Stimulated activated CD8-positive, alpha-beta memory T cell treated with anti-CD3 and anti-CD28 coated beads, Interleukin-4, amount 100 ng/mL, for 4 hours (primary cell): ENCODE data around the gene OTUD7B.
A peak's percentile ranks its signal among the peaks of the same experiment; 100 is the strongest.

Source experiments
- DNase-seq, 2 donors: peaks; one replicate each; pipeline ENCODE4 v3.0.0-alpha.2; 2020; ENCODE audit warnings: low read depth in 2 of 2, low spot score in 1 of 2

Gene OTUD7B

GRCh38 chr1:149923626-149924025, 86.9 kb downstream of the OTUD7B start:
- no peak for DNase-seq

- DNase-seq = peak in 1 of 2 donors; percentile 14
Observed at GRCh38 chr1:149917571-149918144, 92.9 kb downstream of the OTUD7B start, which contains the start of gene SV2A. Gene SV2A (minus strand): TSS chr1:149917844. CDS start chr1:149913840, 4,004 bp downstream.

GRCh38 chr1:149916898-149917252, 93.7 kb downstream of the OTUD7B start:
- DNase-seq = no peak

GRCh38 chr1:149916193-149916897, 94.2 kb downstream of the OTUD7B start:
- no peak for DNase-seq

GRCh38 chr1:149915429-149916192, 94.9 kb downstream of the OTUD7B start:
- no peak for DNase-seq

- DNase-seq = no peak
Observed at GRCh38 chr1:149914545-149914944, 96.0 kb downstream of the OTUD7B start.

GRCh38 chr1:149906570-149907075, 103.9 kb downstream of the OTUD7B start:
- no peak for DNase-seq

GRCh38 chr1:149903836-149904491, 106.6 kb downstream of the OTUD7B start:
- no peak for DNase-seq

GRCh38 chr1:149899460-149900284, 110.9 kb downstream of the OTUD7B start, which contains the start of gene BOLA1:
Gene BOLA1 (plus strand): TSS chr1:149899568. CDS start chr1:149900060, 492 bp downstream.
- DNase-seq = peak; percentile 65 to 70

- no peak for DNase-seq
Observed at GRCh38 chr1:149896575-149896974, 114.0 kb downstream of the OTUD7B start.

- no peak for DNase-seq
Observed at GRCh38 chr1:149888999-149889289, 121.6 kb downstream of the OTUD7B start.

GRCh38 chr1:149888247-149888998, 122.1 kb downstream of the OTUD7B start:
- DNase-seq = peak; percentile 38 to 44
